Measurements from ENCODE around the gene DLEC1.

The DLEC1 gene

GRCh38 chr3:38028621-38029361 lies 10.2 kb upstream of the DLEC1 start:
- Histone ChIP-seq H3F3A (ENCODE audit: insufficient read depth) (peaks cover 10% of the 10 kb centered on the region), H3K36me3 (ENCODE audit: low read length) (no peaks in the 10 kb centered on the region), H3K27ac (ENCODE audit: low read depth, low read length) (no peak overlapping the region), H3K9me3 (ENCODE audit: insufficient read depth, low read length) (no peaks in the 10 kb centered on the region), H2AFZ (ENCODE audit: low read depth, low read length, severe bottlenecking) (no peak overlapping the region), H3K9ac (ENCODE audit: low read length) (no peak overlapping the region), H4K20me1 (ENCODE audit: low read depth, low read length) (no peaks in the 10 kb centered on the region), H3K4me2 (ENCODE audit: low read depth, low read length, poor library complexity, severe bottlenecking) (no peak overlapping the region), H3K9me2 (replicated peaks; ENCODE audit: insufficient read depth, low read length) (no peaks in the 10 kb centered on the region), H3K27me3 (ENCODE audit: low read length) (no peaks in the 10 kb centered on the region), H3K4me3 (ENCODE audit: insufficient read depth, low read length, poor library complexity, severe bottlenecking) (no peak overlapping the region), H3K79me2 (ENCODE audit: insufficient read depth, low read length) (no peaks in the 10 kb centered on the region)
- TF ChIP-seq EZH2phosphoT487 (conservative IDR thresholded peaks at IDR 0.05; ENCODE audit: low read length): no peak

- no peak for TF ChIP-seq CTCF (IDR thresholded peaks at IDR 0.05; ENCODE audit: insufficient read depth, low read length, poor library complexity, severe bottlenecking)
- TF ChIP-seq EZH2phosphoT487 (conservative IDR thresholded peaks at IDR 0.05; ENCODE audit: low read length): no peak
- no peaks in the 10 kb centered on the region for H3K79me2 ChIP-seq (ENCODE audit: insufficient read depth, low read length)
- no peaks in the 10 kb centered on the region for H4K20me1 ChIP-seq (ENCODE audit: low read depth, low read length)
- H3K9me2 ChIP-seq (replicated peaks; ENCODE audit: insufficient read depth, low read length): no peaks in the 10 kb centered on the region
- H3F3A ChIP-seq (ENCODE audit: insufficient read depth): peaks cover 3% of the 10 kb centered on the region
- no peak within 1 kb of the TSS for H3K4me2 ChIP-seq (ENCODE audit: low read depth, low read length, poor library complexity, severe bottlenecking)
- no peak within 1 kb of the TSS for H2AFZ ChIP-seq (ENCODE audit: low read depth, low read length, severe bottlenecking)
- H3K36me3 ChIP-seq (ENCODE audit: low read length): no peaks in the 10 kb centered on the region
- no peak within 1 kb of the TSS for H3K4me3 ChIP-seq (ENCODE audit: insufficient read depth, low read length, poor library complexity, severe bottlenecking)
- H3K9ac ChIP-seq (ENCODE audit: low read length): no peak within 1 kb of the TSS
- H3K27ac ChIP-seq (ENCODE audit: low read depth, low read length): no peak within 1 kb of the TSS
- no peaks in the 10 kb centered on the region for H3K9me3 ChIP-seq (ENCODE audit: insufficient read depth, low read length)
- no peaks in the 10 kb centered on the region for H3K27me3 ChIP-seq (ENCODE audit: low read length)
Measured at GRCh38 chr3:38029400-38030125, 9.4 kb upstream of the DLEC1 start, which contains the start of gene PLCD1. Gene PLCD1, minus strand, starts transcription at chr3:38029642. Its CDS starts 103 bp downstream, at chr3:38029539.

- H3K27me3 ChIP-seq (ENCODE audit: low read length): no peaks in the 10 kb centered on the region
- H3K9ac ChIP-seq (ENCODE audit: low read length): no peak overlapping the region
- H3K27ac ChIP-seq (ENCODE audit: low read depth, low read length): no peak overlapping the region
- no peaks in the 10 kb centered on the region for H3K36me3 ChIP-seq (ENCODE audit: low read length)
- H4K20me1 ChIP-seq (ENCODE audit: low read depth, low read length): no peaks in the 10 kb centered on the region
- no peak for TF ChIP-seq EZH2phosphoT487 (conservative IDR thresholded peaks at IDR 0.05; ENCODE audit: low read length)
- TF ChIP-seq CTCF (IDR thresholded peaks at IDR 0.05; ENCODE audit: insufficient read depth, low read length, poor library complexity, severe bottlenecking): no peak
- H3K79me2 ChIP-seq (ENCODE audit: insufficient read depth, low read length): no peaks in the 10 kb centered on the region
- no peaks in the 10 kb centered on the region for H3K9me2 ChIP-seq (replicated peaks; ENCODE audit: insufficient read depth, low read length)
- H3F3A ChIP-seq (ENCODE audit: insufficient read depth): no peaks in the 10 kb centered on the region
- H3K9me3 ChIP-seq (ENCODE audit: insufficient read depth, low read length): no peaks in the 10 kb centered on the region
- no peak overlapping the region for H2AFZ ChIP-seq (ENCODE audit: low read depth, low read length, severe bottlenecking)
- no peak overlapping the region for H3K4me2 ChIP-seq (ENCODE audit: low read depth, low read length, poor library complexity, severe bottlenecking)
- no peak overlapping the region for H3K4me3 ChIP-seq (ENCODE audit: insufficient read depth, low read length, poor library complexity, severe bottlenecking)
Measured at GRCh38 chr3:38030126-38031021, 8.6 kb upstream of the DLEC1 start.

Measured in SU-DHL-6 (cell line).